Pancreas (tissue), 10 donors: ENCODE measurements around the gene DLD. TPM values are rescaled to one million over a fixed set of nuclear protein-coding genes. Genes with fewer than 3 reads are reported as not detected.
A peak's percentile ranks its signal among the peaks of the same experiment; 100 is the strongest.

Source experiments
- ATAC-seq, 4 donors: fragments of 200-7000 bp; cut with Tn5 transposase; one replicate each; pipeline versions ENCODE4 v1.8.0 to v1.9.1; 2020; ENCODE audit warnings: mild to moderate bottlenecking in 4 of 4, moderate library complexity in 4 of 4
- DNase-seq, 6 donors: peaks; one replicate each; pipeline ENCODE4 v3.0.0-alpha.2; 2020
- FAIRE-seq: peaks from 2 replicates; lab custom pipeline; 2012; peaks lifted over from hg19 to GRCh38; lab: Jason Lieb, UNC
- H3K27ac ChIP-seq, 4 donors: fragments of 200-600 bp; sonication (generic); 1 replicate in 3 of 4; 2 replicates in 1 of 4; pipeline versions ENCODE4 v1.5.0 to v1.8.0; 2020
- H3K27me3 ChIP-seq, 4 donors: fragments of 200-600 bp; one replicate each; pipeline ENCODE4 v1.8.0; 2021
- H3K36me3 ChIP-seq, 3 donors: fragments of 200-600 bp; sonication (generic) in 1 of 3; one replicate each; pipeline versions ENCODE4 v1.5.0 to v1.8.0; 2020 to 2021
- H3K4me1 ChIP-seq, 3 donors: fragments of 200-600 bp; one replicate each; pipeline ENCODE4 v1.8.0; 2021
- H3K4me3 ChIP-seq, 4 donors: fragments of 200-600 bp; sonication (generic) in 2 of 4; one replicate each; pipeline versions ENCODE4 v1.5.0 to v1.8.0; 2020 to 2021
- H3K9me3 ChIP-seq, 4 donors: fragments of 200-600 bp; one replicate each; pipeline ENCODE4 v1.8.0; 2021
- WGBS, 2 donors: extraction: QIAGEN DNeasy Blood & Tissue Kit; methylation state at CpG; one replicate each; pipeline ENCODE4 v1.1.7; 2013; 5-methylcytosine and 5-hydroxymethylcytosine counted together
- intact Hi-C, 3 donors: fragments of 100-400 bp; cut with DNase I; formaldehyde crosslinking; loops; one replicate each; pipeline versions ENCODE4 v1.11.1 to v1.14.2; 2022
- polyA plus RNA-seq, 2 donors: library from polyadenylated mRNA; stranded (reverse); fragments of 200-250 nt; gene quantifications; one replicate each; pipeline ENCODE4 v1.2.3, GENCODE V29; 2013
- total RNA-seq, 6 donors: library from RNA; stranded (reverse); fragmentation: NEBNext Ultra II Directional in 4 of 6; extraction: Animal tissue kit (Norgen Biotek cat#: 25700) in 4 of 6; gene quantifications; one replicate each; pipeline versions ENCODE4 v1.2.1 to v1.2.4, GENCODE V29; 2021 to 2023
- TF ChIP-seq, protein P1 (sequence below), 4 donors: fragments of 200-600 bp; sonication (generic) in 3 of 4; IDR thresholded peaks; one replicate each; pipeline versions ENCODE4 v1.5.0 to v1.8.0; 2021; ENCODE audit warnings: antibody characterized with exemption in 4 of 4
- donor health status: healthy with polysubstance abuse.
- donor health status: DM: no; HTN: no; CAD: no; lungs with moderate emphysema.
- donor health status: DM: no; HTN: no; CAD: no.
- donor health status: control.
- donor health status: control.
- donor health status: Bipolar disorder and iron deficiency.
- donor health status: DM: yes; HTN: yes; CAD: no.
- donor health status: DM: no; HTN: no; CAD: no.
- donor health status: DM: no; HTN: no; CAD: no.
- donor health status: DM: yes; HTN: yes; CAD: no.

DLD gene
- total and polyA plus RNA-seq, 8 donors, result 8.2 to 43.0 (median 34.1) TPM

GRCh38 chr7:107957436-107957835, 66.5 kb downstream of the DLD start:
- ATAC-seq, result peak in 2 of 4 donors; percentile 11 to 29
- 94 to 98% methylated on average over 2 of the region's 2 CpGs for WGBS, 2 donors
- intact Hi-C loops, result no loop called here
- TF ChIP-seq, protein P1, sequence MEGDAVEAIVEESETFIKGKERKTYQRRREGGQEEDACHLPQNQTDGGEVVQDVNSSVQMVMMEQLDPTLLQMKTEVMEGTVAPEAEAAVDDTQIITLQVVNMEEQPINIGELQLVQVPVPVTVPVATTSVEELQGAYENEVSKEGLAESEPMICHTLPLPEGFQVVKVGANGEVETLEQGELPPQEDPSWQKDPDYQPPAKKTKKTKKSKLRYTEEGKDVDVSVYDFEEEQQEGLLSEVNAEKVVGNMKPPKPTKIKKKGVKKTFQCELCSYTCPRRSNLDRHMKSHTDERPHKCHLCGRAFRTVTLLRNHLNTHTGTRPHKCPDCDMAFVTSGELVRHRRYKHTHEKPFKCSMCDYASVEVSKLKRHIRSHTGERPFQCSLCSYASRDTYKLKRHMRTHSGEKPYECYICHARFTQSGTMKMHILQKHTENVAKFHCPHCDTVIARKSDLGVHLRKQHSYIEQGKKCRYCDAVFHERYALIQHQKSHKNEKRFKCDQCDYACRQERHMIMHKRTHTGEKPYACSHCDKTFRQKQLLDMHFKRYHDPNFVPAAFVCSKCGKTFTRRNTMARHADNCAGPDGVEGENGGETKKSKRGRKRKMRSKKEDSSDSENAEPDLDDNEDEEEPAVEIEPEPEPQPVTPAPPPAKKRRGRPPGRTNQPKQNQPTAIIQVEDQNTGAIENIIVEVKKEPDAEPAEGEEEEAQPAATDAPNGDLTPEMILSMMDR (IDR thresholded peaks at IDR 0.05), result no peak
- no peak overlapping the region for H3K4me3 ChIP-seq
- no peaks in the 10 kb centered on the region for H3K27me3 ChIP-seq
- no peaks in the 10 kb centered on the region for H3K9me3 ChIP-seq
- DNase-seq, result no peak
- H3K4me1 ChIP-seq, result peaks cover 0 to under 1% (median 0%) of the 10 kb centered on the region in 3 donors
- peaks cover 3 to 39% (median 28%) of the 10 kb centered on the region in 3 donors for H3K36me3 ChIP-seq
- no peak overlapping the region for H3K27ac ChIP-seq
- no peak for FAIRE-seq

- H3K27me3 ChIP-seq, result no peaks in the 10 kb centered on the region
- intact Hi-C loops, result no loop called here
- TF ChIP-seq, protein P1 (IDR thresholded peaks at IDR 0.05), result no peak
- ATAC-seq (peak in 3 of 4 donors; percentile 50 to 65 (median 60)), FAIRE-seq (no peak), DNase-seq (no peak)
- no peaks in the 10 kb centered on the region for H3K4me1 ChIP-seq
- H3K36me3 ChIP-seq, result peaks cover 3 to 52% (median 29%) of the 10 kb centered on the region in 3 donors
- 84 to 87% methylated on average over 14 of the region's 14 CpGs for WGBS, 2 donors
- no peak overlapping the region for H3K4me3 ChIP-seq
- no peaks in the 10 kb centered on the region for H3K9me3 ChIP-seq
- no peak overlapping the region for H3K27ac ChIP-seq
Measured at GRCh38 chr7:107958764-107959526, 68.0 kb downstream of the DLD start.

- FAIRE-seq, result no peak
- Histone ChIP-seq H3K9me3 (no peaks in the 10 kb centered on the region), H3K27ac (no peak overlapping the region), H3K36me3 (peaks cover 3 to 47% (median 26%) of the 10 kb centered on the region in 3 donors), H3K27me3 (no peaks in the 10 kb centered on the region), H3K4me3 (no peak overlapping the region), H3K4me1 (no peaks in the 10 kb centered on the region)
- intact Hi-C loops, result no loop called here
- DNase-seq, result no peak
- no peak for ATAC-seq
- WGBS, 2 donors, result 83 to 86% methylated on average over 10 of the region's 10 CpGs
- TF ChIP-seq, protein P1 (IDR thresholded peaks at IDR 0.05), result no peak
Measured at GRCh38 chr7:107959527-107959898, 68.5 kb downstream of the DLD start.

GRCh38 chr7:107960272-107960671, 69.3 kb downstream of the DLD start:
- Histone ChIP-seq H3K9me3 (no peaks in the 10 kb centered on the region), H3K4me1 (no peaks in the 10 kb centered on the region), H3K36me3 (peaks cover 3 to 46% (median 26%) of the 10 kb centered on the region in 3 donors), H3K27me3 (no peaks in the 10 kb centered on the region), H3K27ac (no peak overlapping the region), H3K4me3 (no peak overlapping the region)
- TF ChIP-seq, protein P1 (IDR thresholded peaks at IDR 0.05), result no peak
- no peak for FAIRE-seq
- intact Hi-C loops, result no loop called here
- no peak for ATAC-seq
- DNase-seq, result no peak
- 91 to 92% methylated on average over 5 of the region's 5 CpGs for WGBS, 2 donors

- no peak for DNase-seq
Measured at GRCh38 chr7:107961405-107961804, 70.4 kb downstream of the DLD start.

More at GRCh38 chr7:107961405-107961804, 70.4 kb downstream of the DLD start:
- TF ChIP-seq, protein P1 (IDR thresholded peaks at IDR 0.05), result no peak
- ATAC-seq (no peak), FAIRE-seq (no peak)
- Histone ChIP-seq H3K27me3 (no peaks in the 10 kb centered on the region), H3K4me1 (no peaks in the 10 kb centered on the region), H3K36me3 (peaks cover 3 to 46% (median 24%) of the 10 kb centered on the region in 3 donors), H3K4me3 (no peak overlapping the region), H3K9me3 (no peaks in the 10 kb centered on the region), H3K27ac (no peak overlapping the region)
- intact Hi-C loops, result no loop called here
- 54 to 55% methylated on average over 9 of the region's 9 CpGs for WGBS, 2 donors
